IPS-11a (cell line): ENCODE measurements around the gene GAS6.

ENCODE experiments used
- H3K4me3 ChIP-seq: one replicate; pipeline ENCODE4 v1.5.1; 2013; ENCODE audit warnings: low read depth, low read length, control low read depth

GAS6 gene

GRCh38 chr13:113822956-113823744, 40.7 kb downstream of the GAS6 start:
- H3K4me3 ChIP-seq, result no peak overlapping the region

- H3K4me3 ChIP-seq, result no peak overlapping the region
These were observed 41.6 kb downstream of the GAS6 start for GRCh38 chr13:113822266-113822665.

GRCh38 chr13:113821847-113822246, 42.0 kb downstream of the GAS6 start:
- no peak overlapping the region for H3K4me3 ChIP-seq

GRCh38 chr13:113820813-113821651, 42.8 kb downstream of the GAS6 start:
- H3K4me3 ChIP-seq, result no peak overlapping the region

GRCh38 chr13:113819731-113820715, 43.9 kb downstream of the GAS6 start:
- no peak overlapping the region for H3K4me3 ChIP-seq

- H3K4me3 ChIP-seq, result no peak overlapping the region
These were observed 44.5 kb downstream of the GAS6 start for GRCh38 chr13:113819341-113819730.

- H3K4me3 ChIP-seq, result no peak overlapping the region
These were observed 45.1 kb downstream of the GAS6 start for GRCh38 chr13:113818700-113819295.

GRCh38 chr13:113817860-113818691, 45.8 kb downstream of the GAS6 start:
- no peak overlapping the region for H3K4me3 ChIP-seq

GRCh38 chr13:113816946-113817859, 46.7 kb downstream of the GAS6 start:
- H3K4me3 ChIP-seq, result no peak overlapping the region

- no peak overlapping the region for H3K4me3 ChIP-seq
These were observed 47.5 kb downstream of the GAS6 start for GRCh38 chr13:113816254-113816929.

GRCh38 chr13:113815151-113816058, 48.5 kb downstream of the GAS6 start:
- no peak overlapping the region for H3K4me3 ChIP-seq

- no peak overlapping the region for H3K4me3 ChIP-seq
These were observed 49.4 kb downstream of the GAS6 start for GRCh38 chr13:113814435-113814821.

- no peak overlapping the region for H3K4me3 ChIP-seq
These were observed 50.0 kb downstream of the GAS6 start for GRCh38 chr13:113813749-113814434.

- no peak overlapping the region for H3K4me3 ChIP-seq
These were observed 50.7 kb downstream of the GAS6 start for GRCh38 chr13:113813070-113813748.

GRCh38 chr13:113812178-113813040, 51.5 kb downstream of the GAS6 start:
- H3K4me3 ChIP-seq, result no peak overlapping the region
